ENCODE measurements around the gene PFN3.

The PFN3 gene

GRCh38 chr5:177359860-177360259 is 40.6 kb downstream of the PFN3 start:
- DNase-seq (ENCODE audit: low read depth) = no peak
- TF ChIP-seq CTCF (IDR thresholded peaks at IDR 0.05; ENCODE audit: insufficient read depth, low read depth, low read length, missing control alignments) = no peak
- H3K4me3 ChIP-seq (ENCODE audit: low read depth, low read length) = no peak overlapping the region; the same call in 1 of the 2 replicates

- peak overlapping the region; percentile 69 for H3K4me3 ChIP-seq (ENCODE audit: low read depth, low read length)
- no peak for DNase-seq (ENCODE audit: low read depth)
- TF ChIP-seq CTCF (IDR thresholded peaks at IDR 0.05; ENCODE audit: insufficient read depth, low read depth, low read length, missing control alignments) = no peak
Observed at GRCh38 chr5:177359451-177359851, 41.0 kb downstream of the PFN3 start.

GRCh38 chr5:177358370-177358819 is 42.1 kb downstream of the PFN3 start:
- H3K4me3 ChIP-seq (ENCODE audit: low read depth, low read length) = peak overlapping the region; percentile 69
- DNase-seq (ENCODE audit: low read depth) = no peak
- TF ChIP-seq CTCF (IDR thresholded peaks at IDR 0.05; ENCODE audit: insufficient read depth, low read depth, low read length, missing control alignments) = no peak

- TF ChIP-seq CTCF (IDR thresholded peaks at IDR 0.05; ENCODE audit: insufficient read depth, low read depth, low read length, missing control alignments) = no peak
- H3K4me3 ChIP-seq (ENCODE audit: low read depth, low read length) = peak within 1 kb of the TSS; percentile 69
- DNase-seq (ENCODE audit: low read depth) = peak; percentile 95
Observed at GRCh38 chr5:177357459-177358351, 42.8 kb downstream of the PFN3 start, which contains the start of gene RGS14. Gene RGS14, plus strand, starts transcription at chr5:177357924. Its CDS starts 101 bp downstream, at chr5:177358025.

- DNase-seq (ENCODE audit: low read depth) = no peak
- H3K4me3 ChIP-seq (ENCODE audit: low read depth, low read length) = no peak overlapping the region
Observed at GRCh38 chr5:177357146-177357458, 43.4 kb downstream of the PFN3 start.

GRCh38 chr5:177356746-177357145 is 43.7 kb downstream of the PFN3 start:
- no peak for DNase-seq (ENCODE audit: low read depth)
- TF ChIP-seq CTCF (IDR thresholded peaks at IDR 0.05; ENCODE audit: insufficient read depth, low read depth, low read length, missing control alignments) = no peak
- H3K4me3 ChIP-seq (ENCODE audit: low read depth, low read length) = no peak overlapping the region

More at GRCh38 chr5:177357146-177357458, 43.4 kb downstream of the PFN3 start:
- no peak for TF ChIP-seq CTCF (IDR thresholded peaks at IDR 0.05; ENCODE audit: insufficient read depth, low read depth, low read length, missing control alignments)

- DNase-seq (ENCODE audit: low read depth) = no peak
- H3K4me3 ChIP-seq (ENCODE audit: low read depth, low read length) = no peak overlapping the region
- no peak for TF ChIP-seq CTCF (IDR thresholded peaks at IDR 0.05; ENCODE audit: insufficient read depth, low read depth, low read length, missing control alignments)
Observed at GRCh38 chr5:177355868-177356168, 44.6 kb downstream of the PFN3 start.

Data from GM12865 (cell line).